Hematopoietic multipotent progenitor cell treated with erythropoietin and hydrocortisone succinate and interleukin-3 and kit ligand, for 4 days (in vitro differentiated cells): ENCODE data around the gene NMRK2.
"Not testable (repeated sequence)": the region's sequence is repeated elsewhere in the genome, so short reads cannot be mapped to it uniquely, and the experiment has no call there.

Experiments used
- DNase-seq: peaks from one replicate; pipeline ENCODE4 v3.0.0-alpha.2; 2015

NMRK2 gene

GRCh38 chr19:3938300-3938950 lies 5.6 kb downstream of the NMRK2 start:
- not testable (repeated sequence) for DNase-seq

GRCh38 chr19:3942790-3943409 lies 10.0 kb downstream of the NMRK2 start:
- DNase-seq = peak; percentile 39

GRCh38 chr19:3944018-3944721 lies 11.3 kb downstream of the NMRK2 start:
- peak; percentile 86 for DNase-seq

GRCh38 chr19:3945838-3946237 lies 13.0 kb downstream of the NMRK2 start:
- no peak for DNase-seq

- not testable (repeated sequence) for DNase-seq
These were observed 14.6 kb downstream of the NMRK2 start for GRCh38 chr19:3947316-3947933.

GRCh38 chr19:3949294-3949693 lies 16.4 kb downstream of the NMRK2 start:
- no peak for DNase-seq

GRCh38 chr19:3949997-3950859 lies 17.4 kb downstream of the NMRK2 start:
- peak; percentile 65 for DNase-seq

- peak; percentile 96 for DNase-seq
These were observed 18.3 kb downstream of the NMRK2 start for GRCh38 chr19:3950871-3951861.

GRCh38 chr19:3952755-3953276 lies 19.9 kb downstream of the NMRK2 start:
- not testable (repeated sequence) for DNase-seq

GRCh38 chr19:3954107-3954506 lies 21.2 kb downstream of the NMRK2 start:
- DNase-seq = no peak

- DNase-seq = not testable (repeated sequence)
These were observed 22.4 kb downstream of the NMRK2 start for GRCh38 chr19:3955276-3955675.

GRCh38 chr19:3955688-3956087 lies 22.8 kb downstream of the NMRK2 start:
- DNase-seq = no peak

- DNase-seq = no peak
These were observed 26.2 kb downstream of the NMRK2 start for GRCh38 chr19:3958836-3959765.

- DNase-seq = no peak
These were observed 26.9 kb downstream of the NMRK2 start for GRCh38 chr19:3959766-3960131.

GRCh38 chr19:3961007-3961406 lies 28.1 kb downstream of the NMRK2 start:
- DNase-seq = no peak

GRCh38 chr19:3963458-3964255 lies 30.8 kb downstream of the NMRK2 start:
- DNase-seq = no peak

- no peak for DNase-seq
These were observed 31.7 kb downstream of the NMRK2 start for GRCh38 chr19:3964256-3965194.
